Measurements from ENCODE around the gene GRIK2.
"Not testable (repeated sequence)": the region's sequence is repeated elsewhere in the genome, so short reads cannot be mapped to it uniquely, and the experiment has no call there.

The GRIK2 gene

GRCh38 chr6:101544286-101544685 is 150.8 kb downstream of the GRIK2 start:
- no peak for DNase-seq

GRCh38 chr6:101545191-101545590 is 151.7 kb downstream of the GRIK2 start:
- DNase-seq = no peak

GRCh38 chr6:101550451-101550850 is 156.9 kb downstream of the GRIK2 start:
- no peak for DNase-seq

GRCh38 chr6:101554231-101554630 is 160.7 kb downstream of the GRIK2 start:
- DNase-seq = no peak

- DNase-seq = no peak
These were observed 165.2 kb downstream of the GRIK2 start for GRCh38 chr6:101558712-101559111.

GRCh38 chr6:101572627-101573026 is 179.1 kb downstream of the GRIK2 start:
- DNase-seq = no peak

- DNase-seq = no peak
These were observed 183.6 kb downstream of the GRIK2 start for GRCh38 chr6:101577091-101577490.

GRCh38 chr6:101578306-101578705 is 184.8 kb downstream of the GRIK2 start:
- DNase-seq = no peak

GRCh38 chr6:101582792-101583191 is 189.3 kb downstream of the GRIK2 start:
- no peak for DNase-seq

- no peak for DNase-seq
These were observed 192.0 kb downstream of the GRIK2 start for GRCh38 chr6:101585501-101585900.

- no peak for DNase-seq
These were observed 194.8 kb downstream of the GRIK2 start for GRCh38 chr6:101588343-101588742.

- no peak for DNase-seq
These were observed 201.8 kb downstream of the GRIK2 start for GRCh38 chr6:101595276-101595675.

- DNase-seq = no peak
These were observed 204.2 kb downstream of the GRIK2 start for GRCh38 chr6:101597693-101598092.

- no peak for DNase-seq
These were observed 211.9 kb downstream of the GRIK2 start for GRCh38 chr6:101605426-101605825.

GRCh38 chr6:101605874-101606273 is 212.4 kb downstream of the GRIK2 start:
- no peak for DNase-seq

GRCh38 chr6:101607111-101607690 is 213.7 kb downstream of the GRIK2 start:
- no peak for DNase-seq

- DNase-seq = no peak
These were observed 215.2 kb downstream of the GRIK2 start for GRCh38 chr6:101608703-101609102.

- no peak for DNase-seq
These were observed 220.0 kb downstream of the GRIK2 start for GRCh38 chr6:101613556-101613955.

GRCh38 chr6:101614774-101615173 is 221.3 kb downstream of the GRIK2 start:
- no peak for DNase-seq

- no peak for DNase-seq
These were observed 232.8 kb downstream of the GRIK2 start for GRCh38 chr6:101626269-101626668.

GRCh38 chr6:101630941-101631340 is 237.4 kb downstream of the GRIK2 start:
- DNase-seq = no peak

GRCh38 chr6:101633081-101633480 is 239.6 kb downstream of the GRIK2 start:
- no peak for DNase-seq

- DNase-seq = not testable (repeated sequence)
These were observed 245.4 kb downstream of the GRIK2 start for GRCh38 chr6:101638865-101639264.

- DNase-seq = no peak
These were observed 246.6 kb downstream of the GRIK2 start for GRCh38 chr6:101640131-101640530.

GRCh38 chr6:101645770-101646169 is 252.3 kb downstream of the GRIK2 start:
- no peak for DNase-seq
